Glomerular endothelial cell (primary cell): Measurements from ENCODE around the gene PRPF31. TPM values are rescaled to one million over a fixed set of nuclear protein-coding genes. Genes with fewer than 3 reads are reported as not detected.

Source experiments
- DNase-seq: peaks from one replicate; pipeline ENCODE4 v3.0.0-alpha.2; 2011; ENCODE audit warnings: low read depth, low spot score; ENCODE audit errors: extremely low read depth
- total RNA-seq: library from RNA; depleted of rRNA; stranded (reverse); fragments of >200 nt; gene quantifications from 2 replicates; pipeline ENCODE4 v1.2.3, GENCODE V29; 2015

PRPF31 gene
- total RNA-seq, 1 donor from 2014 or later: 66.7 TPM

- DNase-seq: no peak
These were observed 23.1 kb downstream of the PRPF31 start for GRCh38 chr19:54138489-54139256.

- no peak for DNase-seq
These were observed 25.8 kb downstream of the PRPF31 start for GRCh38 chr19:54141356-54141755.

DNA sequence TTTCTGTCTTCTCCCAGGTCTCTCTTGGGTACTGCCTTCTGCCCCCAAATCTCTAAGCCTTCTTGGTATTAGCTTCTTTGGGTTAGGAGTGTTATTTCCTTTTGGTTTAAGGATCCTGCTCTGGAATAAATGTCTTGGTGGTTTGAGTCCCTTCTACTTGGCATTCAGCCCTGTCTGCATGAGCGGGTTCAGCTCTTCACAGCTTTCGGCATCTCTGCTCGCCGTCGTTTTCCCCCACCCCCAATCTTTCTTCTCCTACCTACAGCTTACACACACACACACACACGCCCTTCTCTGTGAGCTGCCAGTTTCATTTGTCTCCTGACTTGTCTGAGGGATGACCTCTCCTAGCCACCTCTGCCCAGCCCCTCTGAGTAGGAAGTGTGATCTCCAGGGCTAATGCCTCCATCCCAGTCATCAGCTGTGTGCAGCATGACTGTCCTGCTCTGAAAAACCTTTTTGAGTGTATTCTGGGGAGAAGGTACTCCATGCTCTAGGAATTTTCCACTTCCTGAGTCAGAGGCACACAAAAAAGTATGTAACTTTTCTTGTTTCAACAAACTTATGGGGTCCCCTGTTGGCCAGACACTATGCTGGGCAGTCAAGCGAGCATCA is 26.7 kb downstream of the PRPF31 start:
- no peak for DNase-seq

- no peak for DNase-seq
These were observed 30.1 kb downstream of the PRPF31 start for GRCh38 chr19:54145541-54146158.

- DNase-seq: no peak
These were observed 32.1 kb downstream of the PRPF31 start for GRCh38 chr19:54147676-54148075.

GRCh38 chr19:54148158-54148557 is 32.6 kb downstream of the PRPF31 start:
- no peak for DNase-seq

GRCh38 chr19:54149021-54149812 is 33.7 kb downstream of the PRPF31 start:
- no peak for DNase-seq

DNA sequence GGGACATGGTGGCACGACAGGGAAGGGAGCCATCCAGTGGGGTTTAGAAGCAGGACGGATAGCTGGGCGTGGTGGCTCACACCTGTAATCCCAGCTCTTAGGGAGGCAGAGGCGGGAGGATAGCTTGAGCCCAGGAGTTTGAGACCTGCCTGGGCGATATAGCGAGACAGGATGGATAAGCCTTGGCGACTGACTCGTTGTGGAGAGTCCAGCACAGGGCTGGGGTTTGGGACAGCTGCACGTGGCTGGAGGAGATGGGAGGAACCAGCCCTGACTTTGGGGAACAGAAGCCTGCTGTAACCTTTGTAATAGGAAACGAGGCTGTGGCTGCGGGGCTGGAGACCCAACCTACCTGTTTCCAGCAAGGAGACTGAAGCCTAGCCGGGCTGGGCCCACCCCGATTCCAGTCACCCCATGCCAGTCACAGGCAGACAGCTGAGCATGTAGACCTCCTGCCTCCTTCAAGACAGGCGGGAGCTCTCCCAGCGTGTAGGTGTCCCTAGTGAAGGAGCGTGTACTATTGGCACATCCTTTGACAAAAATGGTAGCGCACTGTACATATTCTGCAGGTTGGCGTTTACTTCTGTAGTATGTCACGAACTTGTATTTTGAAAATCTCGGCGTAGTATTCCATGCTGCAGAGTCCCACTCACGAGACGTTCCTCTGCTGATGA is 35.9 kb downstream of the PRPF31 start:
- no peak for DNase-seq

DNA sequence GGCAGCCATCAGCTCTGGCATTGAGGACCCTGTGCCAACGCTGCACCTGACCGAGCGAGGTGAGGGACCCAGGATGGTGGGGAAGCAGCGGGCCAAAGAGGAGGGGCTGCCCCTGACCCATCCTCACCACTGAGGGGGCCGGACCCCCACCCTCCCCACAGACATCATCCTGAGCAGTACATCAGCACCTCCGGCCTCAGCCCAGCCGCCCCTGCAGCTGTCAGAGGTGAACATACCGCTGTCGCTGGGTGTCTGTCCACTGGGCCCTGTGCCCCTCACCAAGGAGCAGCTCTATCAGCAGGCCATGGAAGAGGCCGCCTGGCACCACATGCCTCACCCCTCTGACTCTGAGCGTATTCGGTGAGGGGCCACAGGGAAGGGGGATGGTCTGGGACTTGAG is 36.7 kb downstream of the PRPF31 start:
- DNase-seq: no peak

DNA sequence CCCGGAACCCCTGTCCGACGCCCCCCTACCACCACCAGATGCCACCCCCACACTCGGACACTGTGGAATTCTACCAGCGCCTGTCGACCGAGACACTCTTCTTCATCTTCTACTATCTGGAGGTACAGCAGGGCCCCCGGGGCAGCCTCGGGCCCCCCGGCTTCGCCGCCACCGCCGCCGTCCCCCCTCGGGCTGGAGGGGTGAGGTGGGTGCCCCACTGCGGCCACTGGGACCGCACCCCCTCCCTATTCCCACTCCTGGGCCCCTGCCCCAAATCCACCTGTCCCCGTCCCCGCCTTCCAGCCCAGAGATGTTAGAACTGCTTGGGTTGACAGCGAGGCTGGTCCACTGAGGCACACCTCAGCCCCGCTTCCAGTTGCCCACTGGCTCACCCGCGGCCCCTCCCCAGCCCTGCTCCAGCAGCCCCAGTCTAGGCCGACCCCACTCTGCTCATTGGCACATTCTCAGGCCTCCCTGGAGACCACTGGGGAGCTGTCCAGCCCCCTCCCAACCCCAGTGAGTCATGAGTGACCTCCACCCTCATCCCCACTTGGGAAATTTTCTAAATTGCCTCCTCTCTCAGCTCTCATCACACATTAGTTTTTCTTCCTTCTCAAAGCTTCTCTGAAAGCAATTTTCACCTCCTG is 37.4 kb downstream of the PRPF31 start:
- DNase-seq: no peak

GRCh38 chr19:54153731-54154326 is 38.3 kb downstream of the PRPF31 start:
- DNase-seq: no peak

DNA sequence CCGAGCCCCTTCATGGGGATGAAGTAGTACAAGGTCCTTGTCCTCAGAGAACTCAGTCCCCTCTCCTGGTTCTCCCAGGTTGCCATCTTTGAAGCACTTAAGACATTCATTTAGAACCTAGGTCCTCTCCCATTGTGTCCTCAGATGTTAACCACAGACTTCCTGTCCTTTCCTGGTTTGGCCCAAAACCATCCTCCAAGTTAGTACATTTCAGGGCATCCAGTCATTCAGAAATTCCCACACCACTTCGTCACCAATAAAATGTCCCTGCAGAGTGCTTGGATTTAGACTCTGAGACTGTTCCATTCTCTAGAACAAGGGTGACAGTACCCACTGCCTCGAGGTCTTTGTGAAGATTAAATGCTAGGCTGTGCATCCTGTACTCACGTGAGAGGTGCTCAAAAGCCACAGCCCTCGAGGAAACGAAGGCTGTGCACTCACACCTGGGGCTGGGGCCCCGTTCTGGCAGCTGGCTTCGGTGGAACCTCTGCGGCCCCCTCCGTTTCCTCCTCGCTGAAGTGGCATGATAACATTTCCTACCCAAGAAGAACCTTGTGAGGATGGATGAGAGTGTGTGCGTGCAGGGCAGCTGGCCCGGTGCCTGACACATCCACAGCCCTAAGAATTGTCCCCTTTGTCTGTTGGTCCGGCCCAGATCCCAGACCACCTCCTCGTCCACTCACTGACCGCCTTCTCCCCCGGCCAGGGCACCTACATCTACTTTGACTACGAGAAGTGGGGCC is 39.2 kb downstream of the PRPF31 start:
- no peak for DNase-seq

DNA sequence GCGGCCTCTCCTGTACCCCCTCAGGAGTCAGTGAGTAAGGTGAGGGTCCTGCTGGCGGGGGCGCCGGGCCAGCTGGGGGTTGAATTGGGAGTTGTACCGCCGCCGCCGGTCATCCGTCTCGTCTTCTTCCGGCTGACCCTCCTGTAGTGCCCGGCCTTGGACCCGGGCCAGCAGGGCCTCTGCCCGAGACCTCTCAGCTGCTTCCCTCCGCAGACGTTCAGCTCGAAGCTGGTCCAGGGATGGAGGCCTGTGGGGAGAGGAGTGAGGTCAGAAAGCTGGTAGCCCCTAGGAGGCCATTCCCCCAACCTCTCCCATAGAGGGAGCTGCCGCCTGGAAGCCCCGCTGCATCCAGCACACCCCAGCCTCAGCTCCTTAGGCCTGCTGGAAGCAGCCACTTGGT is 40.1 kb downstream of the PRPF31 start:
- no peak for DNase-seq

DNA sequence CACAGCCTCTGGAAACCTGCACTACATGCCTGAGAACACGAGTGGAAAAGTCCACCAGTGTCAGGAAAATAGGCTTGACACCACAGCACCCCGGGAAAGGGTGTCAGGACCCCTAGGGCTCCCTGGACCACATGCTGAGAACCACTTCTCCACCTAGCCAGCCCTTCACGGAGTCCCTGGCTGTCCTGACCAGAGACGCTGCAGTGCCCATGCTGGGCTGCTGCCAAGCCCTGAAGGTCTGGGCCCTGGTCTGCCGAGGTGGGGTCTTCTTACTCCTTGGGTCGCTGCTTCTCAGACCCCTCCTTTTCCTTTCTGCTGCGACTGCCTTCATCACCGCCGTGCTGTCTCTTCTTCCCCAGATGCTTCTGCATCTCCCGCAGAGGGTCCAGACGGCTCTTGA is 40.9 kb downstream of the PRPF31 start:
- no peak for DNase-seq

DNA sequence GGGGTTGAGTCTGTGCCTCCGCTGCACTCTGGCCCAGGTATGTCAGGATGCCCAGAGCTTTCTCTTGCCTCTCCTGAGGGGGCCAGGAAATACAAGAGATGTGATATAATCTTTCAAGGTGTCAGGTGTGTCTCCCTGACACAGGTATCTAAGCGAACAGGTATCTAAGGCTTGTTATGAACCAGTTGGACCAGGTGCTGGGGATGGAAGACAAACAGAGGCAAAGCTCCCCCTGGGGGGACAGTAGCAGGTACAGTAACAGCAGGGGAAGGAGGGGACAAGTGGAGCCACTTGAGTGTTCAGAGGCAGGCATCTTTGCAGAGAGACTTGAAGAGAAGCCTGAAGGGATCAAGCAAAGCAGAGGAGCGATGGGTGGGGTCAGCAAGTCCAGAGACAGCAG is 41.4 kb downstream of the PRPF31 start:
- no peak for DNase-seq

- no peak for DNase-seq
These were observed 43.3 kb downstream of the PRPF31 start for GRCh38 chr19:54158812-54159351.

DNA sequence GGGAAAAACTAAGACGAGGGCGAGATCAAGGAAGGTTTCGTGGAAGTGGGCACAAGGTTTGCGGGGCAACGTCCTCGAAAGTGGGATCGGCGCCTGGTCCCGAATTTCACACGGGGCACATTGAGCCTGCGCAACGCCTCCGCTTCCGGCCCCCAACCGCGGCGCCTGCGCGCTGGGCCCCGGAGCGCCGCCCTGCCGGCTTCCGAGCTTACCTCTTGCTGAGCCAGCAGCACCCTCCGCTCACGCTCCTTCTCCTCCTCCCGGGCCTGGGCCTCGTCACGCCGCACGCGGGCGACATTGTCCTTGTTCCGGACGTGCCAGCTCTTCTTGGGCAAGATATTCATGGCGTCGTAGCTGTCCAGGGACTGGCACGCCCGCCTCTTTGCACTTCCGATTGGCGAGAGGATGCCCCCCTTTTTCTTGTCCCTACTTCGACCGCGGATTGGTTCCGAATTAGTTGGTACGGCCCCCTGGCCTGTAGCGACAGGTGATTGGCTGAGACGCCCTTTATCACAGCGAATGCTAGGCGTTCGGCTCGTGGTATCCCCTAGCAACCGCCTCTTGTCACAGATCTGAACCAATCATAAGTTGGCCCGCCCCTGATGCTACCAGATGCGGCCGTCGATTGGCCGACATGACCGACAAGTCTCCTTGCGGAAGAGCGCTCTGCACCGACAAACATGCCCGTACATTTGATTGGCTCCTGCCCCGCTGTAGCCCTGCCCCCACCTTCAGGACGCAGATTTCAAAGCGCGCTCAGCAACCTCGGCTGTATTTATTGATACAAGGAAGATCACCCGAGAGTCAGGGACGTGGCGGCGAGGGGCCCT is 44.0 kb downstream of the PRPF31 start, which contains the start of gene LENG1:
TSS of gene LENG1 (minus strand) at position 370 of the 830 bp plus-strand sequence. CDS start at position 344, 26 bp downstream.
- DNase-seq: peak; percentile 99
